ENCODE results near the gene SDK1. TPM values are rescaled to one million over a fixed set of nuclear protein-coding genes. Genes with fewer than 3 reads are reported as not detected.

The SDK1 gene, protein sequence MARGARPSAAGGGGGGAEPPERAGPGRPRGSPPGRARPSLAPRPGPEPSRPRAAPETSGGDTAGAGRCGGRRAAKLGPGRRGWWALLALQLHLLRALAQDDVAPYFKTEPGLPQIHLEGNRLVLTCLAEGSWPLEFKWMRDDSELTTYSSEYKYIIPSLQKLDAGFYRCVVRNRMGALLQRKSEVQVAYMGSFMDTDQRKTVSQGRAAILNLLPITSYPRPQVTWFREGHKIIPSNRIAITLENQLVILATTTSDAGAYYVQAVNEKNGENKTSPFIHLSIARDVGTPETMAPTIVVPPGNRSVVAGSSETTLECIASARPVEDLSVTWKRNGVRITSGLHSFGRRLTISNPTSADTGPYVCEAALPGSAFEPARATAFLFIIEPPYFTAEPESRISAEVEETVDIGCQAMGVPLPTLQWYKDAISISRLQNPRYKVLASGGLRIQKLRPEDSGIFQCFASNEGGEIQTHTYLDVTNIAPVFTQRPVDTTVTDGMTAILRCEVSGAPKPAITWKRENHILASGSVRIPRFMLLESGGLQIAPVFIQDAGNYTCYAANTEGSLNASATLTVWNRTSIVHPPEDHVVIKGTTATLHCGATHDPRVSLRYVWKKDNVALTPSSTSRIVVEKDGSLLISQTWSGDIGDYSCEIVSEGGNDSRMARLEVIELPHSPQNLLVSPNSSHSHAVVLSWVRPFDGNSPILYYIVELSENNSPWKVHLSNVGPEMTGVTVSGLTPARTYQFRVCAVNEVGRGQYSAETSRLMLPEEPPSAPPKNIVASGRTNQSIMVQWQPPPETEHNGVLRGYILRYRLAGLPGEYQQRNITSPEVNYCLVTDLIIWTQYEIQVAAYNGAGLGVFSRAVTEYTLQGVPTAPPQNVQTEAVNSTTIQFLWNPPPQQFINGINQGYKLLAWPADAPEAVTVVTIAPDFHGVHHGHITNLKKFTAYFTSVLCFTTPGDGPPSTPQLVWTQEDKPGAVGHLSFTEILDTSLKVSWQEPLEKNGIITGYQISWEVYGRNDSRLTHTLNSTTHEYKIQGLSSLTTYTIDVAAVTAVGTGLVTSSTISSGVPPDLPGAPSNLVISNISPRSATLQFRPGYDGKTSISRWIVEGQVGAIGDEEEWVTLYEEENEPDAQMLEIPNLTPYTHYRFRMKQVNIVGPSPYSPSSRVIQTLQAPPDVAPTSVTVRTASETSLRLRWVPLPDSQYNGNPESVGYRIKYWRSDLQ (N-terminal part only)
- 3.4 and 6.0 TPM in 2 replicates for total RNA-seq (2014; rRNA removed; shearing (Covaris generic))

DNA sequence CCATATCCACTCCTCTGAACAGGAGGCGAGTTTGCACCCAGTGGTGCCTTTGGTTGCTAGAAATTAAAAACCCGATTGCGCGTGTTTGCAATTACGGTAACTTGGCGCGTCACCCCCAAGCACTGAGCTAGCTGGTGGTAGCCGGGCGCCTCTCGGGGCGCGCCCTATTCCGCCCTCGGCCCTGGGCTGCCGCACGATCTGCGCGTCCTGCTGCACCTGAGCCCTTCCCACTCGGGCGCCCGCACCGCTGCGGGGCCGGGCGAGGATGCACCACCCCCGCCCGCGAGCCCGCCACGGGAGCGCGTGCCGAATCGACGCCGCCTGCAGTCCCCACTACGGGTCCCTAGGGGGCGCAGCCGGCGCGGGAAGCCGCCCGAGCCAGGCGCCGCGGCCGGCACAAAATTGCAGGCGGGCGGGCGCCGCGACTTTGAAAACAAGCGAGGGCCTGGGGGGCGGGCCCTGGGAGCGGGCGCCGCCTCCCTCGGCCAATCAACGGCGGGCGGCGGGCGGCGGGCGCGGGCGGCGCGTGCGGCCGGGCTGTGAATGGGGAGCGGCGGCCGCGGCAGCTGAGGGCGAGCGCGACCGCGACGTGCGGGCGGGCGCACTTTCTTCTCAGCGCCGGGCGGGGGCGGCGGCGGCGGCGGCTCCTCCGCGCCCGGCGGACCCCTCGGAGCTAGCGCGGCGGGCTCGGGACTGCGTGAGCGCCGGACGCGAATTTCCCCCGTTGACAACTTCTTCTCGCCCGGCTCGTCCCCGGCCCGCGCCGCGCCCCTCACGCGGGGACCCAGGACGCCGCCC, at the start of gene SDK1:
SDK1 (plus strand) TSS at position 602 of the 798 bp plus-strand sequence. CDS start 335 bp downstream, outside the sequence.
- H3K4me3 ChIP-seq, result peak within 1 kb of the TSS; percentile 66
- no peaks in the 10 kb centered on the region for H3K27me3 ChIP-seq
- H3K9me3 ChIP-seq (replicated peaks), result no peaks in the 10 kb centered on the region
- H3K36me3 ChIP-seq, result no peaks in the 10 kb centered on the region
- H3K4me1 ChIP-seq, result no peaks in the 10 kb centered on the region
- H3K27ac ChIP-seq, result no peak within 1 kb of the TSS
- DNase-seq, result peak; percentile 89 to 94

DNA sequence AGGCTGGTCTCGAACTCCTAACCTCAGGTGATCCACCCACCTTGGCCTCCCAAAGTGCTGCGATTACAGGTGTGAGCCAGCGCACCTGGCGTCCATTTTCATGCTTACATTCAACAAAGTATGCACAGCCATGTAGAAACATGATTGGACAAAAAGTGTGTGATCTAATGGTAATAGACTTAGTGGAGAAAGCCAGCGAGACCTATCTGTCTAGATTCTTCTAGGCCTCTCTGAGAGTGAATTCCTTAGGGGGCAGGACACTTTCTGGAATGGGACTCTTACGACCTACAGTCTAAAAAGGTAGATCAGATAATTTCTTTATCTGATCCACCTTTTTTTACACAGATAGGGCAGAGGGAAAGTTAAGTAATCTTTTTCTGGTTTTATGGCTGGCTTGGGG, 46.3 kb upstream of the SDK1 start:
- no peak overlapping the region for H3K4me3 ChIP-seq
- no peaks in the 10 kb centered on the region for H3K9me3 ChIP-seq (replicated peaks)
- H3K36me3 ChIP-seq, result no peaks in the 10 kb centered on the region
- H3K4me1 ChIP-seq, result peaks cover 2% of the 10 kb centered on the region; the same call in 1 of the 2 replicates
- H3K27ac ChIP-seq, result no peak overlapping the region
- no peak for DNase-seq
- no peaks in the 10 kb centered on the region for H3K27me3 ChIP-seq

DNA sequence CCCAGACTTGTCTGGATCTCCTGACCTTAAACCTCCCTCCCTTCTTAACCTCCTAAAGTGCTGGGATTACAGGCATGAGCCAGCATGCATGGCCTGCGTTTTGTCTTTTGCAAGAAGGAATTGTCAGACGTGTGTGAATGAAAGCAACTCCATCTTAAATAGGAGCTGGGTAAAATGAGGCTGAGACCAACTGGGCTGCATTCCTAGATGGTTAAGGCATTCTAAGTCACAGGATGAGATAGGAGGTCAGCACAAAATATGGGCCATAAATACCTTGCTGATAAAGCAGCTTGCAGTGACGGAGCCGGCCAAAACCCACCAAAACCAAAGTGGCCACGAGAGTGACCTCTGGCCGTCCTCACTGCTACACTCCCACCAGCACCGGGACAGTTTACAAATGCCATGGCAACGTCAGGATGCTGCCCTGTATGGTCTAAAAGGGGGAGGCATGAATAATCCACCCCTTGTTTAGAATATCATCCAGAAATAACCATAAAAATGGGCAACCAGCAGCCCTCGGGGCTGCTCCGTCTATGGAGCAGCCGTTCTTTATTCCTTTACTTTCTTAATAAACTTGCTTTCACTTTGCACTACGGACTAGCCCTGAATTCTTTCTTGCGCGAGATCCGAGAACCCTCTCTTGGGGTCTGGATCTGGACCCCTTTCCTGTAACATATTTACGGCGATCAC, 41.2 kb upstream of the SDK1 start:
- no peaks in the 10 kb centered on the region for H3K27me3 ChIP-seq
- H3K4me3 ChIP-seq, result peak overlapping the region; percentile 56
- no peaks in the 10 kb centered on the region for H3K36me3 ChIP-seq
- peaks cover 4% of the 10 kb centered on the region; the same call in 1 of the 2 replicates for H3K4me1 ChIP-seq
- H3K9me3 ChIP-seq (replicated peaks), result no peaks in the 10 kb centered on the region
- no peak overlapping the region for H3K27ac ChIP-seq
- peak in 1 of 2 experiments; percentile 15 for DNase-seq

DNA sequence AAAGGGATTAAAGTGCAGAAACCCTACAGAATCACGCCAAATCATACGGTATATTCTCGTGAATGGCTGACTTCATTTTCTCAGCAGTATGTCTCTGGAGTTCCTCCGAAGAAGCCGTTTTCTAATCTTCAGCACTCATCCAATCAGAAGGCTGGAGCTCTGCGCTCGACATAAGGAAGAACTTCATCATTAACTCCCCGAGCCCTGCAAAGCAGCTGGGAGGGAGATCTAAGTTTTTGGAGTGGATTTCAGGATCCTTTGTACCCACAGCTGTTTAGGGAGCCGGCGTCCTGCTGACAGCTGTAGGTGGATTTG, 40.7 kb upstream of the SDK1 start:
- DNase-seq, result peak; percentile 34 to 72
- H3K27ac ChIP-seq, result no peak overlapping the region
- H3K4me1 ChIP-seq, result peaks cover 4% of the 10 kb centered on the region; the same call in 1 of the 2 replicates

DNA sequence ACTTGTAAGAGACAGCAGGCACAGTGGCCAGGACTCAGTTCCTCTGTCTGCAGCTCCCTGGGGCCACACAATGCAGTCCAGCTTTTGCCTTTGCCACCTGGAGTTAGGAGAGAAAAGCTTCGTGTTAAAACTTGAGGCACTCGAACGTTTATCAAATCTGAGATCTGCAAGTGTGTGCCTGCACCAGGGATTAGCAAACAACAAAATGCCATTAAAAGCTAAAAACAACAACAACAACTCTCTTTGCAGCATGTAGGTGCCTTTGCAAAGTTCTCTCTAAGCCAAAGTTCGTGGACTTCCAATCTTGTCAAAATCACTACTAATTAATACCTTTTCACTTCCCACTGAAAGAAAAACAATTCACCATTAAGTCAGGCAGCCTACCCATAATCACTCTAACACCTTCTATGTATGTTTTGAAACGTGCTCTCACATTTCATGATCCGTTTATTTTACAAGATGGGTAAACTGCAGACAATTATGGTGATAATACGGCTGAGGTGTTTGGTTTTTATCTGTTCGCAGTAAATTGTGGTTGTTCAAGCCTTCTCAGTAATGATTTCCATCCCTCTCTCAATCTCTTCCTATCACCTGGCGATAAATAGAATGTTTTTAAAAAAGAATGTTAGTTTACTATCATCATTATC, 36.2 kb upstream of the SDK1 start:
- no peaks in the 10 kb centered on the region for H3K9me3 ChIP-seq (replicated peaks)
- DNase-seq, result no peak
- H3K4me1 ChIP-seq, result peaks cover 18% of the 10 kb centered on the region
- H3K27me3 ChIP-seq, result no peaks in the 10 kb centered on the region
- H3K36me3 ChIP-seq, result no peaks in the 10 kb centered on the region
- no peak overlapping the region for H3K4me3 ChIP-seq
- no peak overlapping the region for H3K27ac ChIP-seq

More for the DNA sequence above, 40.7 kb upstream of the SDK1 start:
- peak overlapping the region; percentile 56 for H3K4me3 ChIP-seq
- H3K27me3 ChIP-seq, result no peaks in the 10 kb centered on the region
- no peaks in the 10 kb centered on the region for H3K9me3 ChIP-seq (replicated peaks)
- H3K36me3 ChIP-seq, result no peaks in the 10 kb centered on the region

DNA sequence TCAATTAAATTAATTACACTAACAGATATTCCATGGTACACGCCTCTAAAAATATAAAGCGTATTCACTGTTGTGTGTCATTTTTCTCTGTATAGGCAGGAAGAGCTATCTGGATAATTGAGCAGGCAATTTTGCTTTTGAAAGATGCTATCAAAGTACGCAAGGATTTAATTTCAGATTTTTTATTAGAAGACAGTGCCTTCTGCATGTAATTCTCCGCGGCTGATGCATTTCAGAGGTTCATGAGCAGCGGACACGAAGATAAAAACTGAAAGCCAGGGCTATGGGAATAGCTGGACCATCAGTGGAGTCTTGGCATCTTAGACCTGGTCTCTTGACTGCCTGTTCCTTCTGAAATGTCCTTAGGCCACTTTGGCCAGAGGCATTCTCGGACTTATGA, 35.7 kb upstream of the SDK1 start:
- H3K27me3 ChIP-seq, result no peaks in the 10 kb centered on the region
- H3K9me3 ChIP-seq (replicated peaks), result no peaks in the 10 kb centered on the region
- peaks cover 17% of the 10 kb centered on the region for H3K4me1 ChIP-seq
- H3K36me3 ChIP-seq, result no peaks in the 10 kb centered on the region
- H3K27ac ChIP-seq, result no peak overlapping the region
- no peak for DNase-seq
- no peak overlapping the region for H3K4me3 ChIP-seq

DNA sequence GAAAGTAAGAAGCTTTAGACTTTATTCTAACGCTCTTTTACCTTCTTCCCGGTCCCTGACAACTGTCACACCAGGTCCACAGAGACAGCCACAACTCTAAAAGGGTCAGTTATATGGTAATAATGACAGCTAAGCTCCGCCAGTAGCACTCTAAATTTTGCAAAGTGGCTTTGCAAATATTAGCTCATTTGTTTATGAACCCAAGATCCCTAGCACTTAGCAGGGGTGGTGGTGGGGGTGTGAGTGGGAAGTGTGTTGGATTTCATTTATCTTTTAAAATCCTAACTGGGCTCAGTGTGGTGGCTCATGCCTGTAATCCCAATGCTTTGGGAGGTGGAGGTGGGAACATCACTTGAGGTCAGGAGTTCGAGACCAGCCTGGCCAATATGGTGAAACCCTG, 34.8 kb upstream of the SDK1 start:
- no peak overlapping the region for H3K4me3 ChIP-seq
- 0 out of 2 replicates have a peak, but pooled peaks cover 3% of the 10 kb centered on the region for H3K9me3 ChIP-seq (replicated peaks)
- peaks cover 17% of the 10 kb centered on the region for H3K4me1 ChIP-seq
- H3K27me3 ChIP-seq, result no peaks in the 10 kb centered on the region
- no peak for DNase-seq
- no peak overlapping the region for H3K27ac ChIP-seq
- H3K36me3 ChIP-seq, result no peaks in the 10 kb centered on the region

DNA sequence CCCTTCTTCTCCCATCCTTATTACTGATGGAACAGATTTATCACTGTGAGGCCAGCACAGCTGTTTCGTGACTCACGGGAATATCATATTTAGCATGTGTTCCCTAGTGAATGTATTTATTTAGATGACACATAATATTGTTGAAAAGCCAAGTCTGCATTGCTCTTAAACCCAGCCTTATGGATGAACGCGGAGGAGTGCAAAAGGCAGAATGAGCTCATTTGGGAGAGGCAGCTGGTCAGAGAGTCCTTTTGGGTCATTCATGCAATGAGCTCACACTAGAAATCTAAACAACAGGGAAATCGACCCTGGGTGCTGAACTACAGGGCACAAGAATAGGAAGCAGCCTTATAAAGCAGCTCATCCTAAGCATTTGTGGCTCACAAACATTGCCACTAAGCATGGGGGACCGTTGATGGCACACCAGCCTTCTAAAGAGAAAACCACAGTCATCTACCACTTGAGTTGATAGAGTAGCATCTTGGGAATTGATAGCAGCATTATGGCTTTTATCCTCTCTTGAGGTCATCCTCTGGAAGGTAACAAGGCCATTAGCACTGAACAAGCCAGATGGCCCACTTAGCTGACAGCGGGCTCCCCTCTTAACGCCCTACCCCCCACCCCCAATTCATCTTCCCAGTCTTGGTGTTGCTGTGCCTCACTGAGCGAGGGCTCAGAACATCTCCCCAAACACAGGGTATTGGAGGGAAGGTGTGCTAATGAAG, 32.9 kb upstream of the SDK1 start:
- no peaks in the 10 kb centered on the region for H3K27me3 ChIP-seq
- H3K4me1 ChIP-seq, result peaks cover 24% of the 10 kb centered on the region
- H3K36me3 ChIP-seq, result no peaks in the 10 kb centered on the region
- peak; percentile 83 to 91 for DNase-seq
- H3K4me3 ChIP-seq, result no peak overlapping the region
- H3K27ac ChIP-seq, result peak overlapping the region; percentile 60
- H3K9me3 ChIP-seq (replicated peaks), result 0 out of 2 replicates have a peak, but pooled peaks cover 3% of the 10 kb centered on the region

DNA sequence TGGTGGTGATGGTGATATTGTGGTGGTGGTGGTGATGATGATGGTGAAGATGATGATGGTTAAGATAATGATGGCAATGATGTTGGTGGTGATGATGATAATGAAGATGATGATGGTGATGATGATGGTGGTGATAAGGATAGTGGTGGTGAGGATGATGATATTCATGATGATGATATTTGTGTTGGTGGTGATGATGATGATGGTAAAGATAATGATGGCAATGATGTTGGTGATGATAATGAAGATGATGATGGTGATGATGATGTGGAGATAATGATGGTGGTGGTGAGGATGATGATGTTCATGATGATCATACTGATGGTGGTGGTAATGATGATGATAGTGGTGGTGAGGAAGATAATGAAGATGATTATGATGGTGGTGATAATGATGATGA, 30.7 kb upstream of the SDK1 start:
- no peaks in the 10 kb centered on the region for H3K27me3 ChIP-seq
- no peak overlapping the region for H3K27ac ChIP-seq
- H3K4me3 ChIP-seq, result no peak overlapping the region
- no peak for DNase-seq
- H3K36me3 ChIP-seq, result no peaks in the 10 kb centered on the region
- H3K9me3 ChIP-seq (replicated peaks), result 0 out of 2 replicates have a peak, but pooled peaks cover 3% of the 10 kb centered on the region
- H3K4me1 ChIP-seq, result peaks cover 24% of the 10 kb centered on the region

DNA sequence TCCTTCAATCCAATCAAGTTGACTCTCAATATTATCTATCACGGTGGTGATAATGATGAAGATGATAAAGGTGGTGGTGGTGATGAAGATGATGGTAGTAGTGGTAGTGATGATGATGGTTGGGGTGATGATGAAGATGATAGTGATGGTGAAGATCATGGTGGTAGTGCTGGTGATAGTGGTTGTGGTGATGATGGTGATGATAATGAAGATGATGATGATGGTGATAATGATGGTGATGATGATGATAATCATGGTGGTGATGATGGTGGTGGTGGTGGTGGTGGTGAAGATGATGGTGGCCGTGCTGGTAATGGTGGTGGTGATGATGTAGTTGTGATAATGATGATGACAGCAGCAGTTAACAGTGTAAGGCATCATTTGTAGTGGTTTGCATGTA, 29.8 kb upstream of the SDK1 start:
- Histone ChIP-seq H3K27ac (no peak overlapping the region), H3K9me3 (replicated peaks) (0 out of 2 replicates have a peak, but pooled peaks cover 3% of the 10 kb centered on the region), H3K27me3 (no peaks in the 10 kb centered on the region), H3K36me3 (no peaks in the 10 kb centered on the region), H3K4me3 (no peak overlapping the region), H3K4me1 (peaks cover 24% of the 10 kb centered on the region)
- no peak for DNase-seq

DNA sequence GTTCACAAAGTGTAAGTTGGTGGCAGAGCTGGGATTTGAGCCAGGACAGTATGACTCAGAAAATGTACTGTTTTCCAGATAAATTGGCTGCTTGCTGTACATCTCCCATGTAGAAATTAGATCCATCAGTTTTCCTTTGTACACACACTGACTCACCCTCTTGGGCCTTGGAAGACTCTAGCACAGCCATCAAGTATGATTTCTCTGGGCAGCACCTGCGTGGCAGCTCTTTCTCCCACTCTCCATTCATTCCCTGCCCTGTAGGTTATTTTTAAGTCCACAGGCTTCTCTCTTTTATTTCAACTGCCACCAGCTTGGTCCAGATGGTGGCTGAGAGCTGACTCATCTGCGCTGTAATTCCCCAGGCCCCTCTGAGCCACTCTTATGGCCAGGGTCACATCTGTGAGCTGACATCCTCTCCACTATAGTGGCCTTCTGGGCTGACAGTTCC, 28.3 kb upstream of the SDK1 start:
- Histone ChIP-seq H3K36me3 (no peaks in the 10 kb centered on the region), H3K4me3 (no peak overlapping the region), H3K27me3 (no peaks in the 10 kb centered on the region), H3K9me3 (replicated peaks) (0 out of 2 replicates have a peak, but pooled peaks cover 11% of the 10 kb centered on the region), H3K4me1 (peaks cover 19% of the 10 kb centered on the region), H3K27ac (no peak overlapping the region)
- peak in 1 of 2 experiments; percentile 16 for DNase-seq

DNA sequence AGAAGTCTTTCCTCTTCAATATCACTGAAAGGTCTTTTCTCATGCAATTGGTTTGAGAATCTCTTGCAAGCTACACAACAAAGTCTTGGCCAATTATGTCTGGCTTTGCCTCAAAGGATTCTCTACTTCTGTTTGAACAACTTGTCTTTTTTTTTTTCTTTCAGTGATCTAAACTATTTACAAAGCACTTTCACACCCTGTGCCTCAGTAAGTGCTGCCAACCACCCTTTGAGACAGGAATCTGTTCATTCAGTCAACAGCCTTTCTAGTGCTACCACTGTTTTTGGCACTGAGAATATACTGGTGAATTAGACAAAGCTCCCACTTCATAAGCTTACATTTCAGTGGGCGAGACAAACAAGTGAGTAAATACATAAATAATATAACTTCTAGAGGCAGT, 26.9 kb upstream of the SDK1 start:
- DNase-seq, result no peak
- H3K27me3 ChIP-seq, result no peaks in the 10 kb centered on the region
- no peak overlapping the region for H3K4me3 ChIP-seq
- H3K36me3 ChIP-seq, result no peaks in the 10 kb centered on the region
- H3K9me3 ChIP-seq (replicated peaks), result 0 out of 2 replicates have a peak, but pooled peaks cover 11% of the 10 kb centered on the region
- H3K27ac ChIP-seq, result no peak overlapping the region
- H3K4me1 ChIP-seq, result peaks cover 7% of the 10 kb centered on the region

Measured in SJCRH30 (cell line).